Mucosa of rectum (tissue), 2 donors: ENCODE measurements around the gene CXCL17.

Experiments
- H3K27ac ChIP-seq, 2 donors: one replicate each; pipeline ENCODE4 v1.7.0; 2013; ENCODE audit warnings: inconsistent platforms in 2 of 2, low read depth in 2 of 2, low read length in 2 of 2
- H3K27me3 ChIP-seq, 2 donors: one replicate each; pipeline ENCODE4 v1.7.0; 2013; ENCODE audit warnings: low read length in 2 of 2; ENCODE audit not compliant: control insufficient read depth in 2 of 2, insufficient read depth in 2 of 2
- H3K36me3 ChIP-seq, 2 donors: one replicate each; pipeline ENCODE4 v1.7.0; 2013; ENCODE audit warnings: low read length in 2 of 2; ENCODE audit not compliant: control insufficient read depth in 2 of 2, insufficient read depth in 2 of 2
- H3K4me1 ChIP-seq, 2 donors: one replicate each; pipeline ENCODE4 v1.7.0; 2013; ENCODE audit warnings: low read length in 2 of 2, mild to moderate bottlenecking in 1 of 2; ENCODE audit not compliant: control insufficient read depth in 2 of 2, insufficient read depth in 2 of 2
- H3K4me3 ChIP-seq, 2 donors: one replicate each; pipeline ENCODE4 v1.7.0; 2013; ENCODE audit warnings: low read length in 2 of 2
- H3K9ac ChIP-seq, 2 donors: one replicate each; pipeline ENCODE4 v1.7.0; 2013; ENCODE audit warnings: low read length in 2 of 2, low read depth in 1 of 2, mild to moderate bottlenecking in 1 of 2
- H3K9me3 ChIP-seq, 2 donors: one replicate each; pipeline ENCODE4 v1.7.0; 2013; ENCODE audit warnings: low read length in 2 of 2; ENCODE audit not compliant: control insufficient read depth in 2 of 2
- donor health status: healthy.
- donor health status: Normal muscosa, but diverticular disease.

Gene CXCL17

DNA sequence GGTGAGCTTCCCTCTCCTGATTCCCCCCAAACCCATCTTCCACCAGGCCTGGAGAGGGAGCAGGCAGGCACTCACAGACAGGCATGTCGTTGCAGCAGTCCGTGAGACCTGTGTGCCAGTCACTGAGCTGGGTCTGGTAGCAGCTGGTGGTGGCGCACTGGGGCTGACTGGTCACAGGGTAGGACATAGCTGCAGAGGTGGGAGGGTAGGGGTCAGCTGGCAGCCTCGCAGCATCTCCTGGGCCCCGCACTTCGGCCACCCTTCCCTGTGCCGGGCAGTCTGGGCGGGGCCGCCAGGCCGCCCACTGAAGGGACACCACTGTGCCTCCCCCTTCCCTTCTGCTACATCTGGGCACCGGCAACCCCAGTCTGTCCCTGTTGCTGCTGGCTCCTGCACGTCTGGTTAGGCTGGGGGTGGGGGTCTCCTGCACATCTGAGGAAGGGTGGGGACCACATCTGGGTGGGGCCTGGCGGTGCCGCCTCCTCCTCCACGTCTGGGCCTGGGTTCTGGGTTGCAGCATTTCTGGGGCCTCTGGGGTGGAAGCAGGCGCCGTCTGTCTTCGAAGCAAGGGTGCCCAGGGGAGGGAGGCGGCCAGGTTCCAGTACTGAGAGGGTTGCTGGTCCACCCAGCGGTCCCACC is 53.8 kb downstream of the CXCL17 start:
- H3K4me3 ChIP-seq = no peak overlapping the region
- H3K4me1 ChIP-seq = peaks cover 3% of the 10 kb centered on the region in 2 donors
- peaks cover 9% of the 10 kb centered on the region in 2 donors for H3K27me3 ChIP-seq
- H3K36me3 ChIP-seq = no peaks in the 10 kb centered on the region
- no peaks in the 10 kb centered on the region for H3K9me3 ChIP-seq
- no peak overlapping the region for H3K9ac ChIP-seq
- H3K27ac ChIP-seq = no peak overlapping the region

- Histone ChIP-seq H3K27ac (peak overlapping the region; percentile 67 to 68), H3K9ac (peak overlapping the region in 1 of 2 donors; percentile 8), H3K4me3 (peak overlapping the region; percentile 58 to 61), H3K27me3 (peaks cover 8 to 12% of the 10 kb centered on the region in 2 donors), H3K9me3 (no peaks in the 10 kb centered on the region), H3K36me3 (no peaks in the 10 kb centered on the region), H3K4me1 (peaks cover 3% of the 10 kb centered on the region in 2 donors)
Measured at GRCh38 chr19:42386974-42387707, 55.6 kb downstream of the CXCL17 start.

- no peaks in the 10 kb centered on the region for H3K9me3 ChIP-seq
- no peak overlapping the region for H3K4me3 ChIP-seq
- no peaks in the 10 kb centered on the region for H3K4me1 ChIP-seq
- no peak overlapping the region for H3K9ac ChIP-seq
- peaks cover 0 to 4% of the 10 kb centered on the region in 2 donors for H3K36me3 ChIP-seq
- peaks cover 8 to 15% of the 10 kb centered on the region in 2 donors for H3K27me3 ChIP-seq
- no peak overlapping the region for H3K27ac ChIP-seq
Measured at GRCh38 chr19:42380155-42380554, 62.6 kb downstream of the CXCL17 start.
